Panc1 (cell line): ENCODE measurements around the gene MEP1A. TPM values are rescaled to one million over a fixed set of nuclear protein-coding genes. Genes with fewer than 3 reads are reported as not detected.

Experiments used
- ATAC-seq: fragments of 200-7000 bp; cut with Tn5 transposase; 2 replicates; pipeline ENCODE4 v1.9.1; 2020; ENCODE audit warnings: mild to moderate bottlenecking, moderate library complexity
- BruUV-seq: library from RNA; stranded (reverse); fragments of 400-500 nt; replicated peaks from 2 replicates; lab custom pipeline; 2021; lab: Mats Ljungman, UMichigan
- CTCF ChIA-PET: fragments of 300-600 bp; sonication (Branson Sonifier 250); formaldehyde crosslinking; loops from one replicate; lab custom pipeline; 2022; ENCODE audit warnings: antibody characterized with exemption; lab: Charles Lee
- POLR2A ChIA-PET: fragments of 300-600 bp; sonication (Branson Sonifier 250); formaldehyde crosslinking; loops from one replicate; lab custom pipeline; 2022; ENCODE audit warnings: antibody characterized with exemption; lab: Charles Lee
- DNase-seq: peaks from one replicate; pipeline ENCODE4 v3.0.0-alpha.2; 2010; ENCODE audit warnings: low read depth, low spot score
- H3K27ac ChIP-seq: 2 replicates; pipeline ENCODE4 v1.5.1; 2011; ENCODE audit warnings: mild to moderate bottlenecking, low read length, inconsistent platforms
- H3K27me3 ChIP-seq: fragments of 200-500 bp; sonication (Bioruptor generic); 2 replicates; pipeline ENCODE4 v1.6.0; 2014; ENCODE audit warnings: low read length, inconsistent platforms; ENCODE audit not compliant: control insufficient read depth, insufficient read depth
- H3K36me3 ChIP-seq: fragments of 200-500 bp; sonication (Bioruptor generic); 2 replicates; pipeline ENCODE4 v1.5.1; 2014; ENCODE audit warnings: inconsistent platforms, mild to moderate bottlenecking, low read length, moderate library complexity; ENCODE audit not compliant: control insufficient read depth, insufficient read depth
- H3K4me1 ChIP-seq: 2 replicates; pipeline ENCODE4 v1.5.1; 2011; ENCODE audit warnings: inconsistent platforms, mild to moderate bottlenecking, low read length, moderate library complexity; ENCODE audit not compliant: control insufficient read depth, insufficient read depth
- H3K4me3 ChIP-seq, 2 experiments: 2 replicates each; pipeline ENCODE4 v1.5.1; 2011 to 2012; ENCODE audit warnings: low read depth in 2 of 2, low read length in 2 of 2, mild to moderate bottlenecking in 2 of 2, inconsistent platforms in 1 of 2, moderate library complexity in 1 of 2
- H3K9me3 ChIP-seq: fragments of 200-500 bp; sonication (Bioruptor generic); 2 replicates; pipeline ENCODE4 v1.5.1; 2014; ENCODE audit warnings: low read depth, mild to moderate bottlenecking, inconsistent platforms, low read length, moderate library complexity; ENCODE audit not compliant: control insufficient read depth, insufficient read depth
- CTCF ChIP-seq: fragments of 450-650 bp; IDR thresholded peaks from 2 replicates; pipeline ENCODE4 v1.5.1; 2017; ENCODE audit warnings: mild to moderate bottlenecking
- POLR2AphosphoS5 ChIP-seq: IDR thresholded peaks from 2 replicates; pipeline ENCODE4 v1.6.1; 2012; ENCODE audit warnings: mild to moderate bottlenecking, low read depth, low read length, moderate library complexity
- REST ChIP-seq, 2 experiments: IDR thresholded peaks; 2 replicates each; pipeline ENCODE4 v1.6.1; 2011 to 2012; ENCODE audit warnings: low read depth in 2 of 2, control low read depth in 1 of 2, low read length in 1 of 2, mild to moderate bottlenecking in 1 of 2, moderate library complexity in 1 of 2; ENCODE audit not compliant: insufficient read depth in 1 of 2
- SIN3A ChIP-seq: IDR thresholded peaks from 2 replicates; pipeline ENCODE4 v1.6.1; 2012; ENCODE audit warnings: low read depth, mild to moderate bottlenecking, low read length, moderate library complexity, borderline replicate concordance; ENCODE audit not compliant: insufficient read depth
- TCF7L2 ChIP-seq: IDR thresholded peaks from 2 replicates; pipeline ENCODE4 v1.6.1; 2011; ENCODE audit warnings: mild to moderate bottlenecking, low read depth, low read length, inconsistent platforms
- in situ Hi-C: cut with HindIII; loops from 2 replicates; pipeline ENCODE4 v1.10.0; 2016; ENCODE audit warnings: low sequenced_read_pairs, low pct_unique_long_range_greater_than_20kb
- intact Hi-C: fragments of 100-400 bp; cut with micrococcal nuclease; formaldehyde crosslinking; loops from one replicate; pipeline ENCODE4 v1.10.0; 2022; ENCODE audit not compliant: unreplicated experiment
- total RNA-seq: library from RNA; stranded (reverse); gene quantifications from one replicate; pipeline ENCODE4 v1.2.1, GENCODE V29; 2021; ENCODE audit not compliant: unreplicated experiment

Gene MEP1A
- total RNA-seq, 1 experiment from 2014 or later = not detected

GRCh38 chr6:46821458-46821881 lies 28.3 kb downstream of the MEP1A start:
- no peak for ATAC-seq
- ChIA-PET POLR2A (no interaction called here), CTCF (no interaction called here)
- TF ChIP-seq CTCF = no peak
- in situ Hi-C loops = no loop called here
- no TSS peak for BruUV-seq
- Histone ChIP-seq H3K4me1 (no peaks in the 10 kb centered on the region), H3K9me3 (no peaks in the 10 kb centered on the region), H3K36me3 (no peaks in the 10 kb centered on the region), H3K27ac (no peak overlapping the region), H3K4me3 (no peak overlapping the region), H3K27me3 (no peaks in the 10 kb centered on the region)
- intact Hi-C loops = no loop called here
- no peak for DNase-seq

- POLR2A ChIA-PET = no interaction called here
- CTCF ChIA-PET = no interaction called here
- no peaks in the 10 kb centered on the region for H3K9me3 ChIP-seq
- ATAC-seq (no peak), DNase-seq (no peak)
- H3K4me3 ChIP-seq = no peak overlapping the region
- BruUV-seq = no TSS peak
- intact Hi-C loops (no loop called here), in situ Hi-C loops (no loop called here)
- no peaks in the 10 kb centered on the region; the same call in 1 of the 2 replicates for H3K36me3 ChIP-seq
- TF ChIP-seq REST (IDR thresholded peaks at IDR 0.05; ENCODE audit: insufficient read depth in 1 of 2, low read depth in 2 of 2, low read length in 1 of 2) (no peak), SIN3A (no peak), POLR2AphosphoS5 (no peak), CTCF (no peak), TCF7L2 (no peak)
- H3K4me1 ChIP-seq = no peaks in the 10 kb centered on the region
- no peaks in the 10 kb centered on the region for H3K27me3 ChIP-seq
- H3K27ac ChIP-seq = no peak overlapping the region
Measured at GRCh38 chr6:46828939-46829338, 35.8 kb downstream of the MEP1A start.

- DNase-seq (no peak), ATAC-seq (no peak)
- H3K36me3 ChIP-seq = no peaks in the 10 kb centered on the region; the same call in 1 of the 2 replicates
- no peaks in the 10 kb centered on the region for H3K4me1 ChIP-seq
- CTCF ChIA-PET = no interaction called here
- no peak overlapping the region for H3K27ac ChIP-seq
- no peak overlapping the region for H3K4me3 ChIP-seq
- no TSS peak for BruUV-seq
- no peaks in the 10 kb centered on the region for H3K9me3 ChIP-seq
- in situ Hi-C loops (no loop called here), intact Hi-C loops (no loop called here)
- no peaks in the 10 kb centered on the region for H3K27me3 ChIP-seq
- no peak for TF ChIP-seq CTCF
- TF ChIP-seq REST (IDR thresholded peaks at IDR 0.05; ENCODE audit: insufficient read depth in 1 of 2, low read depth in 2 of 2, low read length in 1 of 2) = no peak
- no peak for TF ChIP-seq SIN3A
- TF ChIP-seq POLR2AphosphoS5 = no peak
- TF ChIP-seq TCF7L2 = no peak
- POLR2A ChIA-PET = no interaction called here
Measured at GRCh38 chr6:46832816-46833215, 39.6 kb downstream of the MEP1A start.
